Measurements from ENCODE around the gene GTF2H1.

Gene GTF2H1

GRCh38 chr11:18371279-18371678 lies 48.9 kb downstream of the GTF2H1 start:
- no peaks in the 10 kb centered on the region for H3K27me3 ChIP-seq (ENCODE audit: insufficient read depth, insufficient read length)
- no peak overlapping the region for H3K4me3 ChIP-seq (ENCODE audit: insufficient read length, low read depth)
- H3K4me1 ChIP-seq (ENCODE audit: insufficient read depth, insufficient read length): no peaks in the 10 kb centered on the region
- no peaks in the 10 kb centered on the region for H3K9me3 ChIP-seq (ENCODE audit: insufficient read depth, low read length)
- H3K9ac ChIP-seq (ENCODE audit: insufficient read length, low read depth): no peak overlapping the region
- DNase-seq (ENCODE audit: low read depth, low spot score): no peak
- no peak for TF ChIP-seq YY1 (IDR thresholded peaks at IDR 0.05; ENCODE audit: insufficient read depth, insufficient read length)
- TF ChIP-seq SUZ12 (IDR thresholded peaks at IDR 0.05; ENCODE audit: extremely low read depth, insufficient read depth, insufficient read length): no peak
- no peak for TF ChIP-seq ZNF274 (IDR thresholded peaks at IDR 0.05; ENCODE audit: low read depth, low read length)
- H3K36me3 ChIP-seq (ENCODE audit: insufficient read depth, insufficient read length, low read length): peaks cover 10% of the 10 kb centered on the region

DNA sequence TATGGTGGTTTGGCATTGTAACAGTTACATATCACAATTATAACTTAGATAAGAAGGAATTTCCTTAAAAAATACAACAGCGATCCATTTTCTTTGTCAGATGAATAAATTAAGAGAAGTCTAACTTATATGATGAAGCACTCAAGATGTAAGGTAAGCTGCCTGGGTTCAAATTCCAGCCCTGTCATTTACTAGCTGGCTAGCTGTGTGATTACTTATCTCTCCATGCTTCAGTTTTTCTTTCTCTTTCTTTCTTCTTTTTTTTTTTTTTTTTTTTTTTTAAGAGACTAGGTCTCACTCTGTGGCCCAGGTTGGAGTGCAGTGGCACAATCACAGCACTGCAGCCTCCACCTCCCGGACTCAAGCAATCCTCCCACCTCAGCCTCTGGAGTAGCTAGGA lies 49.8 kb downstream of the GTF2H1 start:
- Histone ChIP-seq H3K36me3 (ENCODE audit: insufficient read depth, insufficient read length, low read length) (peaks cover 5% of the 10 kb centered on the region), H3K9me3 (ENCODE audit: insufficient read depth, low read length) (no peaks in the 10 kb centered on the region), H3K9ac (ENCODE audit: insufficient read length, low read depth) (no peak overlapping the region), H3K4me3 (ENCODE audit: insufficient read length, low read depth) (no peak overlapping the region), H3K4me1 (ENCODE audit: insufficient read depth, insufficient read length) (no peaks in the 10 kb centered on the region), H3K27me3 (ENCODE audit: insufficient read depth, insufficient read length) (no peaks in the 10 kb centered on the region)
- DNase-seq (ENCODE audit: low read depth, low spot score): no peak
- TF ChIP-seq SUZ12 (IDR thresholded peaks at IDR 0.05; ENCODE audit: extremely low read depth, insufficient read depth, insufficient read length) (no peak), ZNF274 (IDR thresholded peaks at IDR 0.05; ENCODE audit: low read depth, low read length) (no peak), YY1 (IDR thresholded peaks at IDR 0.05; ENCODE audit: insufficient read depth, insufficient read length) (no peak)

- Histone ChIP-seq H3K27me3 (ENCODE audit: insufficient read depth, insufficient read length) (no peaks in the 10 kb centered on the region), H3K9me3 (ENCODE audit: insufficient read depth, low read length) (no peaks in the 10 kb centered on the region), H3K4me3 (ENCODE audit: insufficient read length, low read depth) (no peak overlapping the region), H3K36me3 (ENCODE audit: insufficient read depth, insufficient read length, low read length) (no peaks in the 10 kb centered on the region), H3K9ac (ENCODE audit: insufficient read length, low read depth) (no peak overlapping the region), H3K4me1 (ENCODE audit: insufficient read depth, insufficient read length) (no peaks in the 10 kb centered on the region)
- TF ChIP-seq ZNF274 (IDR thresholded peaks at IDR 0.05; ENCODE audit: low read depth, low read length): no peak
- TF ChIP-seq SUZ12 (IDR thresholded peaks at IDR 0.05; ENCODE audit: extremely low read depth, insufficient read depth, insufficient read length): no peak
- no peak for TF ChIP-seq YY1 (IDR thresholded peaks at IDR 0.05; ENCODE audit: insufficient read depth, insufficient read length)
- no peak for DNase-seq (ENCODE audit: low read depth, low spot score)
Measured at GRCh38 chr11:18374956-18375355, 52.6 kb downstream of the GTF2H1 start.

DNA sequence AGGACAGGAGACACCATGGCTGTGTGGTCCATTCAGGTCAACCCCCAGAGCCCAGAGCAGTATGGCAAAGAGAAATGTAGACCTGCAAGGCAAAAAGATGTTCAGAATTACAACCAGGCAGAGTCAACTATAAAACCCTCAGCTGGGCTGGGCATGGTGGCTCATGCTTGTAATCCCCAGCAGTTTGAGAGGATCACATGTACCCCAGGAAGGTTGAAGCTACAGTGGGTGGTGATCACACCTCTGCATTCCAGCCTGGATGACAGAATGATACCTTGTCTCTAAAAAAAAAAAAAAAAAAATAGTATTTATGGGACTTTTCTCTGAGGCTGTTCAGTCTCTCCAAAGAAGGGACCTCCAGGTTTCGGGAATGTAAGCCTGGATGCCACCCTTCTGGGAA lies 53.6 kb downstream of the GTF2H1 start:
- Histone ChIP-seq H3K9me3 (ENCODE audit: insufficient read depth, low read length) (no peaks in the 10 kb centered on the region), H3K4me1 (ENCODE audit: insufficient read depth, insufficient read length) (no peaks in the 10 kb centered on the region), H3K27me3 (ENCODE audit: insufficient read depth, insufficient read length) (no peaks in the 10 kb centered on the region), H3K4me3 (ENCODE audit: insufficient read length, low read depth) (no peak overlapping the region), H3K36me3 (ENCODE audit: insufficient read depth, insufficient read length, low read length) (no peaks in the 10 kb centered on the region), H3K9ac (ENCODE audit: insufficient read length, low read depth) (no peak overlapping the region)
- no peak for DNase-seq (ENCODE audit: low read depth, low spot score)
- TF ChIP-seq ZNF274 (IDR thresholded peaks at IDR 0.05; ENCODE audit: low read depth, low read length) (no peak), SUZ12 (IDR thresholded peaks at IDR 0.05; ENCODE audit: extremely low read depth, insufficient read depth, insufficient read length) (no peak), YY1 (IDR thresholded peaks at IDR 0.05; ENCODE audit: insufficient read depth, insufficient read length) (no peak)

DNA sequence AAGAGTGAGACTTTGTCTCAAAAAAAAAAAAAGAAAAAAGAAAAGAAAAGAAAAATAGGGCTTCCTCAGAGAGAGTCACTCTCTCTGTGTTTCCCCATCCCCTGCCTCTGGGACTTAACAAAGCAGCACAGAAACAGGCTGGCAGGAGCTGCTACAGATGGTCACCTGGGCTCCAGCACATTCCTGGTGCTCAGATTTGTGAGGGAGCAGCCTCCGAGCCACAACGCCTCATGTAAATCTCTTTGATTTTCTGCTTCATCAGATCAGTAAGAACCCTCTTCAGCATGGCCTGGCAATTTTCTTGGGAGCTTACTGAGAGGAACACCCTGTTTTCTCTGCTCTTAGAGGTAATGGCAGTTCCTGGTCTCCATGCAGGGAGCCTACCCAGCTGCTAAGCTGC lies 56.8 kb downstream of the GTF2H1 start:
- Histone ChIP-seq H3K9me3 (ENCODE audit: insufficient read depth, low read length) (no peaks in the 10 kb centered on the region), H3K36me3 (ENCODE audit: insufficient read depth, insufficient read length, low read length) (no peaks in the 10 kb centered on the region), H3K4me1 (ENCODE audit: insufficient read depth, insufficient read length) (peaks cover 5% of the 10 kb centered on the region), H3K9ac (ENCODE audit: insufficient read length, low read depth) (no peak overlapping the region), H3K27me3 (ENCODE audit: insufficient read depth, insufficient read length) (no peaks in the 10 kb centered on the region), H3K4me3 (ENCODE audit: insufficient read length, low read depth) (no peak overlapping the region)
- TF ChIP-seq ZNF274 (IDR thresholded peaks at IDR 0.05; ENCODE audit: low read depth, low read length) (no peak), SUZ12 (IDR thresholded peaks at IDR 0.05; ENCODE audit: extremely low read depth, insufficient read depth, insufficient read length) (no peak), YY1 (IDR thresholded peaks at IDR 0.05; ENCODE audit: insufficient read depth, insufficient read length) (no peak)
- DNase-seq (ENCODE audit: low read depth, low spot score): no peak

GRCh38 chr11:18383388-18384156 lies 61.2 kb downstream of the GTF2H1 start:
- DNase-seq (ENCODE audit: low read depth, low spot score): no peak
- H3K4me3 ChIP-seq (ENCODE audit: insufficient read length, low read depth): no peak overlapping the region
- H3K4me1 ChIP-seq (ENCODE audit: insufficient read depth, insufficient read length): peaks cover 5% of the 10 kb centered on the region
- H3K9ac ChIP-seq (ENCODE audit: insufficient read length, low read depth): no peak overlapping the region
- H3K9me3 ChIP-seq (ENCODE audit: insufficient read depth, low read length): no peaks in the 10 kb centered on the region
- no peaks in the 10 kb centered on the region for H3K36me3 ChIP-seq (ENCODE audit: insufficient read depth, insufficient read length, low read length)
- H3K27me3 ChIP-seq (ENCODE audit: insufficient read depth, insufficient read length): no peaks in the 10 kb centered on the region
- TF ChIP-seq YY1 (IDR thresholded peaks at IDR 0.05; ENCODE audit: insufficient read depth, insufficient read length) (no peak), ZNF274 (IDR thresholded peaks at IDR 0.05; ENCODE audit: low read depth, low read length) (no peak), SUZ12 (IDR thresholded peaks at IDR 0.05; ENCODE audit: extremely low read depth, insufficient read depth, insufficient read length) (no peak)

GRCh38 chr11:18384157-18384641 lies 61.8 kb downstream of the GTF2H1 start:
- H3K9me3 ChIP-seq (ENCODE audit: insufficient read depth, low read length): no peaks in the 10 kb centered on the region
- H3K4me3 ChIP-seq (ENCODE audit: insufficient read length, low read depth): no peak overlapping the region
- peaks cover 5% of the 10 kb centered on the region for H3K4me1 ChIP-seq (ENCODE audit: insufficient read depth, insufficient read length)
- H3K9ac ChIP-seq (ENCODE audit: insufficient read length, low read depth): no peak overlapping the region
- no peaks in the 10 kb centered on the region for H3K36me3 ChIP-seq (ENCODE audit: insufficient read depth, insufficient read length, low read length)
- H3K27me3 ChIP-seq (ENCODE audit: insufficient read depth, insufficient read length): no peaks in the 10 kb centered on the region
- DNase-seq (ENCODE audit: low read depth, low spot score): no peak
- TF ChIP-seq SUZ12 (IDR thresholded peaks at IDR 0.05; ENCODE audit: extremely low read depth, insufficient read depth, insufficient read length) (no peak), YY1 (IDR thresholded peaks at IDR 0.05; ENCODE audit: insufficient read depth, insufficient read length) (no peak), ZNF274 (IDR thresholded peaks at IDR 0.05; ENCODE audit: low read depth, low read length) (no peak)

All from NT2/D1 (cell line).